ENCODE data around the gene DPP6.

GRCh38 chr7:154869436-154869835 is 817.2 kb downstream of the DPP6 start:
- TF ChIP-seq EGR1 (IDR thresholded peaks at IDR 0.05; ENCODE audit: borderline replicate concordance, low read depth, low read length) (no peak), POLR2AphosphoS5 (IDR thresholded peaks at IDR 0.05; ENCODE audit: low read depth, low read length) (no peak), EP300 (IDR thresholded peaks at IDR 0.05; ENCODE audit: borderline replicate concordance in 1 of 2, low read depth in 2 of 2, low read length in 2 of 2) (no peak), ASH2L (IDR thresholded peaks at IDR 0.05; ENCODE audit: low read length) (no peak), RXRA (IDR thresholded peaks at IDR 0.05; ENCODE audit: insufficient read depth, low read depth, low read length) (no peak), JUND (IDR thresholded peaks at IDR 0.05; ENCODE audit: low read length) (no peak), ATF3 (IDR thresholded peaks at IDR 0.05; ENCODE audit: insufficient read depth, low read depth, low read length) (no peak), CTCF (IDR thresholded peaks at IDR 0.05; ENCODE audit: control extremely low read depth in 1 of 3, insufficient read depth in 1 of 3, low read depth in 1 of 3, low read length in 3 of 3) (no peak), HDAC2 (IDR thresholded peaks at IDR 0.05; ENCODE audit: borderline replicate concordance in 1 of 2, low read depth in 2 of 2, low read length in 2 of 2) (no peak)
